Left colon (tissue), 2 donors: Measurements from ENCODE around the gene GABRG3. TPM values are rescaled to one million over a fixed set of nuclear protein-coding genes. Genes with fewer than 3 reads are reported as not detected.

Experiments used
- ATAC-seq: fragments of 200-7000 bp; cut with Tn5 transposase; one replicate; pipeline ENCODE4 v1.9.1; 2020; ENCODE audit warnings: mild to moderate bottlenecking, moderate library complexity
- DNase-seq, 2 donors: peaks; one replicate each; pipeline ENCODE4 v3.0.0-alpha.2; 2020
- intact Hi-C, 2 donors: fragments of 100-400 bp; cut with DNase I in 1 of 2; cut with micrococcal nuclease in 1 of 2; formaldehyde crosslinking; loops; one replicate each; pipeline versions ENCODE4 v1.11.2 to v1.14.0; 2022; cut with DNase I, micrococcal nuclease
- total RNA-seq, 2 donors: library from RNA; stranded (reverse); fragmentation: NEBNext Ultra II Directional; extraction: Animal tissue kit (Norgen Biotek cat#: 25700); gene quantifications; one replicate each; pipeline ENCODE4 v1.2.1, GENCODE V29; 2021
- donor health status: DM: no; HTN: no; CAD: no.
- donor health status: DM: yes; HTN: yes; CAD: no.

Gene GABRG3
- total RNA-seq, 2 donors from 2014 or later, result not detected

DNA sequence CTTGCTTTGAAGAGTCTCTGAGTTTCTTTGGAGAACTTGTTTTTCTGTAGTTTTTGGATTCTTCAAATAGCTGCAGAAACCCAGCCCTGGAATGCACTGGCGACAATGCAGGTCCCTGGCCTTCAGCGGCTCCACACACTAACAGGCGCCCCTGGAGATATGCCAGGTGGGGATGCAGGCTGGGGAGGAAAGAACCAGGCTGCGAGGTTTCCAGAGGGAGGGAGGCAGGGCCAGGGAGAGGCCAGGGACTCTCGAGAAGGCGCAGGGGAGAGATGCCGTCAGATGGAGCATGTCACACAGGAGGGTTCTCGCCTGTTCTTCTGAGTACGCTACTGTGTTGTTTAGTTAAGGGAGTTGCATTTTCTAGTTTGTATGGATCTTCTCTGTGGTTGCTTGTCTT, 283.1 kb downstream of the GABRG3 start:
- DNase-seq (no peak), ATAC-seq (no peak)
- intact Hi-C loops, result no loop called here

- intact Hi-C loops, result no loop called here
- DNase-seq (no peak), ATAC-seq (no peak)
Observed at GRCh38 chr15:27254801-27255200, 283.8 kb downstream of the GABRG3 start.

GRCh38 chr15:27256446-27256845, 285.5 kb downstream of the GABRG3 start:
- ATAC-seq, result no peak
- no peak for DNase-seq
- intact Hi-C loops, result no loop called here

GRCh38 chr15:27258287-27258686, 287.3 kb downstream of the GABRG3 start:
- intact Hi-C loops, result no loop called here
- ATAC-seq, result no peak
- DNase-seq, result no peak

DNA sequence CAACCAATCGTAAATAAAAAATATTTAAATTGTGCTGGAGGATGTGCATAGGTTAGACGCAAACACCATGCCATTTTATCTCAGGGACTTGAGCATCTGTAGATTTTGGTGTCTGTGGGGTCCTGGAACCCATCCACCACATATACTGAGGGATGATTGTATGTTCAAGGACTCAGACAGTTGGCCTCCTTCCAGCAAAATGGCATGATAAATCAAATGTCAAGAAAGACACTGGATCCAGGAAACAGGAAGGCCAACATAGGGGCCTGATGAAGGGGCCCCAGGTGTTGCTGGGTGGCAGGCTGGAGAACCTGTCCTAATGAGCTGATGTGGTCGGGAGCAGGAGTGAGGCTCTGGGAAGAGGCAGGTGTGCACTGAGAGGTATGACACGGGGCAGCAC, 289.5 kb downstream of the GABRG3 start:
- DNase-seq (no peak), ATAC-seq (no peak)
- intact Hi-C loops, result no loop called here

- no peak for DNase-seq
- intact Hi-C loops, result no loop called here
- no peak for ATAC-seq
Observed at GRCh38 chr15:27268923-27269322, 297.9 kb downstream of the GABRG3 start.

DNA sequence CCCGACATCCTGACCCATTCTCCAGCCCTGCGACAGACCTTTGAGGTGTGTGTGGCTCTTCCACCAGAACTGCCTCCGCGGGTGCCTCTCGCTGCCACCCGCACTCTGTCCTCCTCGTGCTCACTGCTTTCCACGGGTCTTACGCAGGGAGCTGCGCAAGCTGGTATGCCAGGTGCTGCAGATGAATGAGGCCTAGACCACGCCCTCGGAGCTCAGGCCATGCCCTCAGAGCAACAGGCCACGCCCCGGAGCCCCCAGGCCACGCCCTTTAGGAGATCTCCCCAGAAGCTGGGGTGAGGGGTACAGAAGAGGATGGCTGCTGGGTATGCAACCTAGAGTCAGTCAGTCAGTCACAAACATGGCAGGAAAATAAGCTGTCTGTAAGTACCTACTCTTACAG, 300.3 kb downstream of the GABRG3 start:
- ATAC-seq (no peak), DNase-seq (no peak)
- intact Hi-C loops, result no loop called here

DNA sequence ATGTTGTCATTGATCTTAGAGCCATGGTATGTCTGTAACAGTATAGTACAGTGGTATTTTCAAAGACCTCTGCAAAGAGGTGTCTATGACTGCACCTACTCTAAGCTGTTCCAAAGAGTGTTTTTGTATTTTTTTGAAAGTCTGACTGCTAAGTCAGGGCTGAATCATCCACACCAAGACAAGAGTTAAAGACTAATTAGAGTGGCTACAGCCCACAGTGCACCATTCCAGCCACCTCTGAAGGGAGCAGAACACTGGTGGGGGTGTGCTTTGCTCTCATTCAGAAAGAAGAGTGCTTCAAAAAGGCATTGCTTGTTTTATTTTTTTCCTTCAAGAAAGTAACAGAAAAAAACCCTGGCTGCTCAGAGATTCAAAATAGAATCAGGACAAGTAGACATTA, 301.4 kb downstream of the GABRG3 start:
- no peak for DNase-seq
- ATAC-seq, result no peak
- intact Hi-C loops, result no loop called here

GRCh38 chr15:27273506-27273905, 302.5 kb downstream of the GABRG3 start:
- no peak for ATAC-seq
- no peak for DNase-seq
- intact Hi-C loops, result no loop called here

DNA sequence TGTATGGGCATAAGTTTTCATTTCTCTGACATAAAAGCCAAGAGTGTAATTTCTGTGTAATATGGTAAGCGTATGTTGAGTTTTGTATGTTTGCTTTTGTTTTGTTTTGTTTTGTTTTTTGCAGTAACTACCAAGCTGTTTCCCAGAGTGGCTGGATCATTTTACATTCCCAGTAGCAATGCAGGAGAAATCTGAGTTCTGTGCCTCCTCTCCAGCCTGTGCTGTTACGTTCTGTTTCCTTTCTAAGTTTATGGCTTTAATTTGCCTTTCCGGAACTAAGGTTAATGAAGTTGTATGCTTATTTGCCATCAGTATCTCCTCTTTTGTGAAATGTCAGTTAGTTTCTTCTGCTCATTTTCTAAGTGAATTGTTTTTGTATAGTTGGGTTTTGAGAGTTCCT, 307.8 kb downstream of the GABRG3 start:
- DNase-seq (no peak), ATAC-seq (no peak)
- intact Hi-C loops, result no loop called here

- intact Hi-C loops, result no loop called here
- ATAC-seq, result no peak
- no peak for DNase-seq
Observed at GRCh38 chr15:27292641-27293040, 321.7 kb downstream of the GABRG3 start.

DNA sequence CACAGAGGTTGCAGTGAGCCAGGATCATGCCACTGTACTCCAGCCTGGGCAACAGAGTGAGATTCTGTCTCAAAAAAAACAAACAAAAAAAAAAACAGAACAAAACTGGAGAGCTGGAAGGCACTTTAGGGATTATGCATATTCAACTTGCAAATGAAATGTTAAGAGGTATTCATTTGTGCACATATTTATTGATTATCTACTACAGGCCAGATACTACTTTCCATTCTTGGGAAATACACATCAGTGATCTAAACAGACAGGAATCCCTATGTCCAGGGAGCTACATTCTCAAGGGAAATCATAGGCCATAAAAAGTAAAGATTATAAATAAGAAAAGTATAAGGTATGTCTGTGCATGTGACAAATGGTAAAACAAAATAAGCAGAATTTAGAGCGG, 322.6 kb downstream of the GABRG3 start:
- intact Hi-C loops, result no loop called here
- no peak for ATAC-seq
- no peak for DNase-seq

GRCh38 chr15:27317736-27318135, 346.8 kb downstream of the GABRG3 start:
- intact Hi-C loops, result no loop called here
- ATAC-seq (no peak), DNase-seq (no peak)

DNA sequence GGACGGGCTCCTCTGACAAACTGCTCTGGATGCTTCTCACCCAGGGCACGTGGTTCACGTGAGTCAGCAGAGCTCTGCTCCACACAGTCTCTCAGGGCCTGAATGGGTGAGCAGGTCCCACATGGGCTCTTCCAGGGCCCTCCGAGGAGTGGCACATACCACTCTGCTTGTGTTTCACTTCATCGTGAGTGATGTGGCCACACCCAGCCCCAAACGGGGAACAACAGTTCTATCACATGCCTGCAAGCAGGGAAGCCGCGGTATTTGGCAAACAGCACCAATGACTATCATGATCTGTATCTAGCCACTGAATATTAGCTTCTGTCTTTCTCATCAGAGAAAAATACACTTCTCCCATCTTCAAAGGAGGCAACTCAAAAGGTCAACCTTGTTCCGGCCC, 352.8 kb downstream of the GABRG3 start:
- ATAC-seq (no peak), DNase-seq (no peak)
- intact Hi-C loops, result no loop called here

- DNase-seq (no peak), ATAC-seq (no peak)
- intact Hi-C loops, result no loop called here
Observed at GRCh38 chr15:27324886-27325615, 354.1 kb downstream of the GABRG3 start.

- DNase-seq (no peak), ATAC-seq (no peak)
- intact Hi-C loops, result no loop called here
Observed at GRCh38 chr15:27327467-27328025, 356.6 kb downstream of the GABRG3 start.

GRCh38 chr15:27328186-27328585, 357.2 kb downstream of the GABRG3 start:
- intact Hi-C loops, result no loop called here
- DNase-seq (no peak), ATAC-seq (no peak)

DNA sequence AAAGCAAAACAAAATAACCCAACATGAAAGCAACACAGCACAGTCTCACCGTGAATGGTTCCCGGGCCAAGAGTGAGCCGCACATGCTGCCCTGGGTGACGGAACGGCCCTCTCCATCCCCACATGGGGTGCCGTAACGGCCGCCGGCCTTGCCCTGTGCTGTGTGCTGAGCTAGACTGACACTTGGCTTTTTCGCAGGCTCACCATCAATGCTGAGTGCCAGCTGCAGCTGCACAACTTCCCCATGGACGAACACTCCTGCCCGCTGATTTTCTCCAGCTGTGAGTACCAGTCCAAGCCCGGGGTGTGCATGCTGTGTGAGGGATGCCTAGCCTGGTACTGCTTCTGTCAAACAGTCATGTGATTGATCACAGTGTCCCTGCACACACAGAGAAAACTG, 357.6 kb downstream of the GABRG3 start:
- ATAC-seq (no peak), DNase-seq (no peak)
- intact Hi-C loops, result no loop called here

GRCh38 chr15:27330326-27330725, 359.3 kb downstream of the GABRG3 start:
- ATAC-seq (no peak), DNase-seq (no peak)
- intact Hi-C loops, result no loop called here

DNA sequence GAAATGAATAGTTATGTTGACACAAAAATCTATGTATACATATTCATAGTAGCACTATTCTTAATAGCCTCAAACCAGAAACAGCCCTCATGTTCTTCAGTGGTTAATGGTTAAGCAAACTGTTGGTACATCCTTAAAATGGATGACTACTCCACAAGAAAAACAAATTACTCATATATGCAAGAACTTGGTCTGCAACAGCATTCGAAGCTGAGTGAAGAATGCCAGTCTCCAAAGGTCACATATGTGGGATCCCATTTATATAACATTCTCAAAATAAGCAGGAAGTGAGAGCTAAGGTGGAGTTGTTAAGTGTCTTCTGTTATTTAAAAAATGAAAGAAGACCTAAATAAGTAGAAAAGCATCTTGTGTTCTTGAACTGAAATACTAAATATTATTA, 365.7 kb downstream of the GABRG3 start:
- DNase-seq (no peak), ATAC-seq (no peak)
- intact Hi-C loops, result no loop called here

DNA sequence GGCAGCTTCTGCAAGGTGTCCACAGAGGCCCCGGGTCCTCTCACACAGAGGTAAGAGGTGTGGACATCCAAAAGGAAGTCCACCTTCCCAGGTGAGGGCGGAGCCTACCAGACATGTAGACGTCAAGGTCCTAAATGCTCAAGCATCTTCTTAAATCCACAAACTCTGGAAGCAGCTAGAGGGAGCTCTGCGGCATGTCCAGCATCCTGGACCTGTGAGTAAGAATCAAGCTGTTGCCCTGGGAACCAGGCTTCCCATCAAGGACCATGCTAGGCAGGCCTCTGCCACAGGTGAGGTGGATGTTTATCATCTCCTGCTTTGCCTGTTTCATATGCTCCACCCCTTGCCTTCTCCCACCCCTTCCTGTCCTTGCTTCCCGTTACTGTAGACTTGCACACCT, 368.2 kb downstream of the GABRG3 start:
- intact Hi-C loops, result no loop called here
- DNase-seq (no peak), ATAC-seq (no peak)
